GM13977 (cell line): ENCODE measurements around the gene RXRA.

Experiments used
- DNase-seq: peaks from one replicate; pipeline ENCODE4 v3.0.0; 2012; ENCODE audit warnings: low spot score
- in situ Hi-C: fragments of 300-500 bp; cut with MboI; formaldehyde crosslinking; loops from one replicate; pipeline ENCODE4 v1.12.0; 2022; ENCODE audit warnings: low sequenced_read_pairs, low pct_unique_long_range_greater_than_20kb, mixed read lengths, inconsistent platforms; ENCODE audit not compliant: unreplicated experiment
- TF ChIP-seq, protein P1 (sequence below): IDR thresholded peaks from 2 replicates; pipeline ENCODE4 v1.5.1; 2012; ENCODE audit warnings: mild to moderate bottlenecking, control low read depth; ENCODE audit not compliant: insufficient read depth; ENCODE audit errors: extremely low read depth, missing control alignments

The RXRA gene

DNA sequence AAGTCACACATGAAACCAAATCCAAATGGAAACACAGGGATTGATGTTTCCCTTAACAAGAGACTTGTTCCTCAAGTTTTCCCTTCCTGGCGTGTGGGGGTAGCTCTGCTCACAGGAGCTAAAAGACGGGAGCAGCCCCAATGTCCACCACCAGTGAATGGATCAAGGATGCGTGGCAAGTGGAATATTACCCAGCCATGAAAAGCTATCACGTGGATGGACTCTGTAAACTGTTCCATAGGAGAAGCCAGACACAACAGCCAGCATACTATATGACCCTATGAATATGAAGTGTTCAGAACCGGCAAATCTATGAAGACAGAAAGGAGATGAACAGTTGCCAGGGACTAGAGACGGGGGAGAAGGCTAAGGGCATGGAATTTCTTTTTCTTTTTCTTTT lies 28.3 kb upstream of the RXRA start:
- DNase-seq = no peak
- in situ Hi-C loops = no loop called here
- TF ChIP-seq, protein P1, sequence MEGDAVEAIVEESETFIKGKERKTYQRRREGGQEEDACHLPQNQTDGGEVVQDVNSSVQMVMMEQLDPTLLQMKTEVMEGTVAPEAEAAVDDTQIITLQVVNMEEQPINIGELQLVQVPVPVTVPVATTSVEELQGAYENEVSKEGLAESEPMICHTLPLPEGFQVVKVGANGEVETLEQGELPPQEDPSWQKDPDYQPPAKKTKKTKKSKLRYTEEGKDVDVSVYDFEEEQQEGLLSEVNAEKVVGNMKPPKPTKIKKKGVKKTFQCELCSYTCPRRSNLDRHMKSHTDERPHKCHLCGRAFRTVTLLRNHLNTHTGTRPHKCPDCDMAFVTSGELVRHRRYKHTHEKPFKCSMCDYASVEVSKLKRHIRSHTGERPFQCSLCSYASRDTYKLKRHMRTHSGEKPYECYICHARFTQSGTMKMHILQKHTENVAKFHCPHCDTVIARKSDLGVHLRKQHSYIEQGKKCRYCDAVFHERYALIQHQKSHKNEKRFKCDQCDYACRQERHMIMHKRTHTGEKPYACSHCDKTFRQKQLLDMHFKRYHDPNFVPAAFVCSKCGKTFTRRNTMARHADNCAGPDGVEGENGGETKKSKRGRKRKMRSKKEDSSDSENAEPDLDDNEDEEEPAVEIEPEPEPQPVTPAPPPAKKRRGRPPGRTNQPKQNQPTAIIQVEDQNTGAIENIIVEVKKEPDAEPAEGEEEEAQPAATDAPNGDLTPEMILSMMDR = no peak

DNA sequence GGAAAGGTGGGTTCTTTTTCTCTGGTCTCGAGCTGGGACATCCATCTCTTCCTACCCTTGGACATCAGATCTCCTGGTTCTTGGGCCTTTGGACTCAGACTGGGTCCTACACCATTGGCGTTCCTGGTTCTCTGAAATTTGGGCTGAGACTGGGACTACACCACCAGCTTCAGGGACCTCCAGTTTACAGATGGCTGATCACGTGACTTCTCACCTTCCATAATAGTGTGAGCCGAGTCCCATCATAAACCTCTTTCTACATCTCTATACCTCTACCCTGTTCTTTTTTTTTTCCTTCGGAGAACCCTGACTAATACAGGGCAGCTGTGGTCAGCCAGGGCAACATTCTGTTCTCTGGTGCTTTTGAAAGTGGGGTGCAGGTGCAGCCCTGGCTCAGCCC lies 27.2 kb upstream of the RXRA start:
- DNase-seq = no peak
- in situ Hi-C loops = no loop called here
- TF ChIP-seq, protein P1 = no peak

DNA sequence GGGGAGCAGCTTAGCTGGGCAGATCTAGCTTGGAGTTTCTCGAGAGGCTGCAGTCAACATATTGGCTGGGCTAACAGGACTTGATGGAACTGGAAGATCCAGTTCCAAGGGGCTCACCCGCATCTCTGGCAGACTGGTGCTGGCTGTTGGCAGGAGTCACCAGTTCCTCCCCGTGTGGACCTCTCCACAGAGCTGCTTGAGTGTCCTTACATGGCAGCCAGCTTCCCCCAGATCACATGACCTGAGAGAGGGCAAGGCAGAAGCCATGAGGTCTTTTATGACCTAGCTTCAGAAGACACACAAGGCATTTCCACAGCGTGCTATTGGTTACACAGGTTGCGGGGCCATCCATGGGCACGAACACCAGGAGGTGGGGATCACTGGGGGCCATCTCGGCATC lies 26.4 kb upstream of the RXRA start:
- no peak for DNase-seq
- TF ChIP-seq, protein P1 = no peak
- in situ Hi-C loops = no loop called here

DNA sequence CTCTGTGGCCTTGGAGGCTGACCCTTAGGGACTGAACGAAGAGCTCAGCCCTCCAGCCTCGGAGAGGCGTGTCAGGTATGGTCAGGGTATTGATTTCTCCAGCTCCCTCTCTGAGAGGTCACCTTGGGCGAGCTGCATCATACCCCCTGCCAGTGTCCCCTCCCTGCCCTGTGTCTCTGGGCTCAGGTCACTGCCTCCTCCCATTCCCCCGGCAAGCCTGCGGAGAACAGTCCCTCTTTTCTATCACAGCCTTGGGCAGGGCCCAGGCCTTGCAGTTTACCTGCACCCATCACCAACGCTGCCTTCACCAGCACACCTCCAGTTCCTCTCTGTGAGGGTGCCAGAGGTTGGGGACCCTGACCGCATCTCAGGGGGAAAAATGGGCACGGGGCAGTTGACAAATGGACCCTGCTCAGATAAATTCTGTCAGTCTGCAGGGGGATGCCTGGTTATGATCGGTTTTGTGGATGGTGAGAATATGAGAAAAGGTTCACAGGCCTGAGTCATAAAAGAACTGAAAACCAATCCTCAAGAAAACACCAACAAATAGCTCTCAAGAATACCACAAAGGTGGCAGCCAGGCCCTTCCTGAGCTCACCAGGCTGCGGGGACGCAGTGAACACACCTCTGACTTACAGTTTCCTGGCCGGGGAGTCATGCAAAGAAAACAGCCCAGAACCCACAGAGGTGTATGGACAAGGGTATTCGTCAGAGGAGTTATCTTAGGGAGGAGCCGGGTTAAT lies 24.7 kb upstream of the RXRA start:
- TF ChIP-seq, protein P1 = no peak
- in situ Hi-C loops = no loop called here
- peak; percentile 65 for DNase-seq

DNA sequence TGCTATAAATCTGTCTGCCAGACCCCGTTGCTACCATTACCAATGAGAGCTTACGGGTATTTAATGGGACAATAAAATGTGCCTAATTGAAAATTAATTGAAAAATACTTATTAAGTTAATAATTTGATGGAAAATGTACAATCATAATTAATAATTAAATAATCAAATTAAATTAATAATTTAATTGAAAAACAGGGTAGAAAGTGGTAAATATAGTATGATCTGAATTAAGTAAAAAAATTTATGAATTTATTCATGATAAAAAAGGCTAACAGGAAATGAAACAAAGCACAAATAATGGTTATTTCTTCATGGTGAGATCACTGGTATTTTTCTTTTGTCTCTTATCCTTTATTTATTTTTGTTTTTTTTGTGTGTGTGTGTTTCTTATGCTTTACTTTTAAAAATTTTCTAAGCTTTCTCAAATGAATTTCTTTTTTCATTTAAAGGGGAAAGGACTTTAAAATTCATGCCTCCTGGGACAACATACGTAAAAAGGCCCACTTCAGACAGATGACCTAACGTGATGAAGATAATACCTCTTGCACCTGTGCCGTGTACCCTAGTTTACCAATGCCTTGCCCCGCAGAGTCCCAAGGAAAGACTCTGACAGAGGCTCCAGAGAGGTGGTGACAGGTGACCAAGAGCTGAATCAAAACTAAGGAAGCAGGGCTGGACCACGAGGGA lies 24.0 kb upstream of the RXRA start:
- in situ Hi-C loops = no loop called here
- TF ChIP-seq, protein P1 = no peak
- no peak for DNase-seq

DNA sequence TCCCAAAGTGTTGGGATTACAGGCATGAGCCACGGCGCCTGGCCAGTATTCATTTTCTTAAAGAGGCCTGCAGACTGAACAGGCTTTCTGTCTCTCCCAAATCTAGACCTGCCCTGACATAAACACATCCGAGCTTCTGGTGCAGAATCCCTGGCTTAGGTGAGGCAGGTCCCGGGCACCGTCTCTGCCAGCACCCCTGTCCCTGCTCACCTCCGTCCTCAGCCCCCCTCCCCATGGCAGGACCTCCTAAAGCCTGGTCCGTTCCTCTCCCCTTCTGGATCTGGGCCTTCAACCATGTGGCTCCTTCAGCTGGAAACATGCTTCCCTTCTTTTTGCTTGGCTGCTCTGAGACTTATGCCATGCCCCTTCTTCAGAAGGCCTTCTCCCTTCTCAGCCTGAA lies 22.7 kb upstream of the RXRA start:
- TF ChIP-seq, protein P1 = no peak
- DNase-seq = no peak
- in situ Hi-C loops = no loop called here
